HUES64 (cell line): ENCODE results near the gene CDC42BPG.

ENCODE experiments used
- H3K27ac ChIP-seq: 2 replicates; pipeline ENCODE4 v1.7.0; 2013; ENCODE audit warnings: low read depth, low read length, inconsistent platforms
- H3K27me3 ChIP-seq: 2 replicates; pipeline ENCODE4 v1.6.1; 2013; ENCODE audit warnings: mild to moderate bottlenecking, low read length; ENCODE audit not compliant: insufficient read depth
- H3K36me3 ChIP-seq: 2 replicates; pipeline ENCODE4 v1.6.1; 2013; ENCODE audit warnings: mild to moderate bottlenecking, low read length; ENCODE audit not compliant: insufficient read depth
- H3K4me1 ChIP-seq: 2 replicates; pipeline ENCODE4 v1.6.1; 2013; ENCODE audit warnings: mild to moderate bottlenecking, low read length, moderate library complexity; ENCODE audit not compliant: insufficient read depth
- H3K4me3 ChIP-seq: 2 replicates; pipeline ENCODE4 v1.5.1; 2013; ENCODE audit warnings: mild to moderate bottlenecking, low read length, moderate library complexity
- H3K9ac ChIP-seq: 2 replicates; pipeline ENCODE4 v1.6.1; 2013; ENCODE audit warnings: mild to moderate bottlenecking, low read depth, low read length
- H3K9me3 ChIP-seq: 2 replicates; pipeline ENCODE4 v1.6.1; 2013; ENCODE audit warnings: low read depth, low read length; ENCODE audit not compliant: insufficient read depth
- WGBS: fragments of 150-250, 120-280 bp; methylation state at CpG from one replicate; pipeline ENCODE4 v1.1.7; 2013; ENCODE audit warnings: missing lambda C conversion rate; 5-methylcytosine and 5-hydroxymethylcytosine counted together

The CDC42BPG gene

DNA sequence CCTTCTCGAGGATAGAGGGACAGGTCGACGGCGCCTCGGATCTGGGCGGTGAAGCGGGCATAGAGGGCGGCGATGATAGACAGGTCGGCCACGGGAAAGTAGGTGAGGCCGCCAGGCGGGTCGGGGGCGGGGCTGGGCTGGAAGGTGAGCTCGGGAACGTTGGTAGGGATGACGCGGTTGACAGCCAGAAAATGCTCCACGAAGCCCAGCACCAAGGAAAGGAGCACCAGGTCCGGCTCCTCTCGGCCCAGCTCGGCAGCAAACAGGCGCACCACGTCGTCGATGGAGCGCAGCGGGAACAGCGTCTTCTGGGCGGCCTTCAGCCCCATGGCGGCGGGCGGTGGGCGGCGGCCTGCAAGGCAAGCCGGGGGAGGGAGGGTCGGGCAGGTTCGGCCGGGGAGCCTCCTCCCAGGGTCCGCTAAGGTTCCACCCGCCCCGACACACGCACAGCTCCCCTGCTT, 34.6 kb downstream of the CDC42BPG start:
- peak overlapping the region; percentile 94 for H3K4me3 ChIP-seq
- no peaks in the 10 kb centered on the region for H3K27me3 ChIP-seq
- peak overlapping the region; percentile 61 for H3K9ac ChIP-seq
- H3K4me1 ChIP-seq: peaks cover 5% of the 10 kb centered on the region
- H3K27ac ChIP-seq: peak overlapping the region; percentile 60; the same call in 1 of the 2 replicates
- 2% methylated on average over 44 of the region's 44 CpGs for WGBS
- no peaks in the 10 kb centered on the region for H3K9me3 ChIP-seq
- peaks cover 28% of the 10 kb centered on the region for H3K36me3 ChIP-seq

DNA sequence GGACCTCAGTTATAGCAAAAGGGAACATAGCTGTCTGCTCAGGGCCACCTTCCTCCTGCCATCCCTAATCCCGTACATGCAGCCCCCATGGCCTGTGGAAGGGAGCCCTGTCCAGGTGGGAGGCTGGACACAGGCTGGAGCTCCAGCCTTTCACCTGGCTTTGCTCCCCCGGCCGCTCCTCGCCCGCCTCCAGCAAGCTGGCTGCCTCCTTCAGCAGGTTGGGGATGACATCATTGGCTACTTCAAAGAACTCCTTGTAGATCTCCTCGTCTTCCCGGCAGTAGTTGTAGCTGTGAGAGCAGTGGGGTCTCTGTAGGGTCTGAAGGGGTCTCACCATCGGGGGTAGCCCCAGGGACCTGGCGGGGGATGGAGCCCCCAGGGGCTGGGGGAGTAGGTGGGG, 39.0 kb downstream of the CDC42BPG start:
- peaks cover 10% of the 10 kb centered on the region for H3K4me1 ChIP-seq
- H3K27me3 ChIP-seq: no peaks in the 10 kb centered on the region
- WGBS: 94% methylated on average over 9 of the region's 9 CpGs
- no peak overlapping the region for H3K9ac ChIP-seq
- no peak overlapping the region for H3K4me3 ChIP-seq
- H3K36me3 ChIP-seq: peaks cover 32% of the 10 kb centered on the region
- H3K9me3 ChIP-seq: no peaks in the 10 kb centered on the region
- H3K27ac ChIP-seq: no peak overlapping the region

DNA sequence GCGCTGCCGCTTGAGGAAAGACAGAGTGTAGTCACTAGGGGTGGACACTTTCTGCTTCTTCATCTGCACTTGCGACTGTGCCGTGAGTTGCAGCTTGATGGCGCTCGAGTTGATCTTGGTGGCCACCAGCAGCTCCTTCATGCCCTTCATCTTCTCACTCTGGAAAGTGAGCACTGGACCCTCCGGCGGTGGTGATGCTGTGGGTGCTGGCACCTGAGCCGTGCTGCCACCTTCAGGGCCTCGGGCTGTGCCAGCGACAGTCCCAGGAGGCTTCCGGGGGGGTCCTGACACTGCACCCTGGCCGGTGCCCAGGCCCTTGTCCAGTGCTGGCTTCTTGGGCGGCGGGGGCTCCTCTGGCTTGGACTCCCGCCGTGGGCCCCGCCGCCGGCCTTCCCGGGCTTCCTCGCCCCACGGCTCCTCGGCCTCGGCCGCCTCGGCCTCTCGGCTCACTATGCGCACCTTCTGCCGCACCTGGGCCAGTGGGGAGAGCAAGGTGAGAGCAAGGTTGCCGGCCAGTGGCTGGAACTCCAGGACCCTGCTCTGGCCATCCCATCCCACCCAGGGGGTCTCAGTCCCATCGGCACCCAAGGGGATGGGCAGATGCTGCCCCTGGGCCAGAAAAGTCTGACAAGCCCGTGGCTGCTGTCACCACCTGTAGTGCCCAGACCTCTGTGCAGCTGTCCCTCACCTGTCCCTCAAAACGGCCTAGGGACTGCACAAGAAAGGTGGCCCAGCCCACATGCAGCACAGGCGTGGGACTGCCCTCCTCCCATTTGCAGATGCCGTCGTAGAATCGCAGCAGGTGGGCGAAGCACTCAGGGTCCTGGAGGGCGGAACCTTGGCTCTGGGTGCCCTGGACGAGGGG, 39.9 kb downstream of the CDC42BPG start:
- 93% methylated on average over 41 of the region's 41 CpGs for WGBS
- Histone ChIP-seq H3K36me3 (peaks cover 32% of the 10 kb centered on the region), H3K27me3 (no peaks in the 10 kb centered on the region), H3K9ac (0 out of 2 replicates have a peak overlapping the region, but pooled peaks have one; percentile 3), H3K4me1 (peaks cover 9% of the 10 kb centered on the region), H3K27ac (peak overlapping the region; percentile 82; the same call in 1 of the 2 replicates), H3K9me3 (no peaks in the 10 kb centered on the region), H3K4me3 (peak overlapping the region; percentile 64)

DNA sequence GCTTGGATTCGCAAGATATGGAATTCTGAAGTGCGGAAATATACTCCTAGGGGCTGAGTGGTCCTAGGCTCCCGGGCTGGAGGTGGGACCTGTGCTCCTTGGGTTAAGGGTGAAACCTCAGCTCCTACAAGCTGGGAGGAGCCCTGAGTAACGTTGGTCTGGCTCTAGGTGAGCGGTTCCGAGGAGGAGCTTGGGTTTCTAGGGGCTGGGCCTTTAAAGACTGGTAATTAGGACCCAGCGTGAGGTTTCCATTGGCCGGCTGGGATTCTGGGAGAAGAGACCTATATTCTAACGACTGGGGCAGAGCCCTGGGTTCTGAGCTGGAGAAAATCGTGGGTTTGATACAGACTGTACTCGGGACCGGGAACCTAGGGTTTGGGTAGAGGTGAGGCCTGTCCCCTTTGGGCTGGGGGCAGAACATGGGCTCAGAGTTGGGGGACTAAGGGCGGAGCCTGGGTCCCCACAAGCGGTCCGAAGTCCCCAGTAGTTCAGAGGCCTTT, 40.6 kb downstream of the CDC42BPG start:
- Histone ChIP-seq H3K4me1 (peaks cover 5% of the 10 kb centered on the region; the same call in 1 of the 2 replicates), H3K4me3 (peak overlapping the region; percentile 64), H3K9ac (0 out of 2 replicates have a peak overlapping the region, but pooled peaks have one; percentile 3), H3K9me3 (no peaks in the 10 kb centered on the region), H3K36me3 (peaks cover 32% of the 10 kb centered on the region), H3K27me3 (no peaks in the 10 kb centered on the region), H3K27ac (peak overlapping the region; percentile 82; the same call in 1 of the 2 replicates)
- WGBS: 42% methylated on average over 15 of the region's 15 CpGs

DNA sequence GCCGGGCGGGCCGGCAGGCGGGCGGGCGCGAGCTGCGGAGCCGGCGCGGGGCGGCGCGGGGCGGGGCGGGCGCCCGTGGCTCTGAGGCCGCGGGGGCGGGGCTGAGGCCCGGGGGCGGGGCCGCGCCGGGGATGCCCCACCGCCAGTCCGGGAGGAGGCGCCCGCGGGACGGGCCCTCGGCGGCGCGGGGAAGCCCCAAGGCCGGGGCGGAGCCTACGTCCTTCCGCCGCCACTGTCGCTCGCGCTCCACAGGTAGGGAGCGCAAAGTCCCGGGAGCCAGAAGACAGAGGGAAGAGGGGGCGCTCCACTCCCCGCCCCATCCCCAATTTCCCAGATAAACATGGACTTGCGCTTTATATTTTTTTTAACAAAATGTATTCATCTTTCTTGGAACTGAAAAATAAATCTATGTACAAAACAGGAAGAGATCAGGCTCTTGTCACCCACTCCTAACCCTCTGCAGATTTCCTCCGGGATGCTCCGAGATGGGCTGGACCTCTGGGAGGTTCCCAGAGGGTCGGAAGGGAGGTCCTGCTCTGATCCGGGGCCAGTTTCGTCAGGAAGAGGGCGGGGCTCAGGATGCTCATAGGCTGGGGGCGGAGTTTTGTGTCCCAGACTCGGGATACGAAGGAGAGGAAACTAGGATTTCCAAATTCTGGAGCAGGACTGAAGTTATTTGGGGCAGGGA, 41.2 kb downstream of the CDC42BPG start, which contains the start of gene MAP4K2:
TSS of gene MAP4K2 (minus strand) at position 57 of the 688 bp plus-strand sequence. CDS start 65 bp downstream, outside the sequence.
- Histone ChIP-seq H3K36me3 (peaks cover 32% of the 10 kb centered on the region), H3K9ac (peak within 1 kb of the TSS; percentile 40), H3K4me3 (peak within 1 kb of the TSS; percentile 64), H3K27ac (peak within 1 kb of the TSS; percentile 82; the same call in 1 of the 2 replicates), H3K9me3 (no peaks in the 10 kb centered on the region), H3K4me1 (peaks cover 5% of the 10 kb centered on the region; the same call in 1 of the 2 replicates), H3K27me3 (no peaks in the 10 kb centered on the region)
- under 1% methylated on average over 57 of the region's 58 CpGs for WGBS

DNA sequence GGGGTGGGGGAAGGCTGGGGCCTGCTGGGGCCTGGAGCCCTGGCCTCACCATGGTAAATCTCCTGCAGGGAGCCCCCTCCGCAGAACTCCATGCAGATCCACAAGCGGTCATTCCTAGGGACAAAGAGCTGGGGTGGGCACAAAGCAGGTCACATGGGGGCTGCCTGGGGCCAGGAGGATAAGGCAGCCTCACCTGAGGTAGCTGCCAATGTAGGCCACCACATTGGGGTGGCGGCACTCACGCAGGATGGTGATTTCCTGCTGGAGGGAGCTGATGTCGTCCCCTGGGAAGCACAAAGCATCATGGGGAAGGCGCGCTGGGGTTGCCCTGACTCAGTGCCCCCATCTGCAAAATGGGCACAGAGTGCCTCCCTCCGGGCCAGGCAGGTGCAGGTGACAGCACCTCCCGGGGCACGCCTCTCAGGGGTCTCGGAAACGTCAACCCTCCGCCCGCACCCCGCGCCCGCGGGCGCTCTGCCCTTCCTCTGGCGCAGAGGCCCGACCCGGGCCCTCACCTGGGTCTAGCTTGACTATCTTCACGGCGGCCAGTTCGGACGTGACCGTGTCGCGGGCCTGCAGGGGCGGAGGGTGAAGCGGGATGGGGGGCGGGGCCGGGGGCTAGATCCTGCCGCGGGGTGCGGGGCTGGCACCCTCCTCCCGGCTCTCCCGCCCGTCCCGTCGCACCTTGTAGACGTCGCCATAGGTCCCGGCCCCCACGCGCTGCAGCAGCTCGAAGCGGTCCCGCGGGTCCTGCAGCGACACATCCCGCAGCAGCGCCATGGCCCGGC, 41.9 kb downstream of the CDC42BPG start:
- Histone ChIP-seq H3K9me3 (no peaks in the 10 kb centered on the region), H3K27ac (no peak overlapping the region), H3K36me3 (peaks cover 27% of the 10 kb centered on the region), H3K4me3 (peak overlapping the region; percentile 64), H3K9ac (no peak overlapping the region), H3K4me1 (peaks cover 5% of the 10 kb centered on the region; the same call in 1 of the 2 replicates), H3K27me3 (no peaks in the 10 kb centered on the region)
- whole genome bisulfite sequencing: 8% methylated on average over 54 of the region's 54 CpGs

DNA sequence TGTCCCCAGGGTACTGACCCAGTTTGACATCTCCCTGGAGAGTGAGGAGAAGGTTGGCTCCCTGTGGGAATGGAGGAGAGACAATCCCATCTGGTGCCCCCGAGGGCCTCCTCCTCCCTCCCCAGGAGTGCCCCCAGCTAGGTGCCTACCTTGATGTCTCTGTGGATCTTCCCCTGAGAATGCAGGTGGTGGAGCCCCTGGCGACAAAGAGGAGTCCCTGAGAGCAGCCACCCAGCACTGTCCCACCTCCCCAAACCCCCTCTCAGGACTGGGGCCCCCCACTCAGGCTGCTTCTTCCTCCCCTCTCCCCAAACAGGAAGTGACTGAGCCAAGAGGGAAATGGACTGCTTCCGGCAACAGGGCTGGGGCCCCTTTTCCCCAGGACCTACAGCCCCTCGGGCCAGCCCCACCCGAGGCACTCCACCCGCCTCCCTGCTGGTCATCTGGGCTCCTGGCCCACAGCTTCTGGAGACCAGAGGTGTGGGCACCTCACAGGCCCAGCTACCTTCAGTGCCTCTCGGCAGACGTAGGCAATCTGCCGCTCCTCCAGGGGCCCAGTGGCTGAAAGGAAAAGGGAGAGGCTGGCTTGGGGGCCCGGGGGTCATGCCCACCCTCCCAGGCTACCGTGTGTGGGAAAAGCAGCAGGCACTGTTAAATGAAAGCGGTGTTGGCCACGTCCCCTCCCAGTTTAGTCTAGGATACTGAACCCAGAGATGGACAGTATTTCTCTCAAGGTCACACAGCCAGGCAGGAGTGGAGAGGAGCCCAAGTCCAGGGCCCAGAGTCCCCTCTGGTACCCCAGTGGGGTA, 42.7 kb downstream of the CDC42BPG start:
- Histone ChIP-seq H3K9ac (no peak overlapping the region), H3K4me1 (peaks cover 5% of the 10 kb centered on the region; the same call in 1 of the 2 replicates), H3K36me3 (peaks cover 22% of the 10 kb centered on the region), H3K9me3 (no peaks in the 10 kb centered on the region), H3K27me3 (no peaks in the 10 kb centered on the region), H3K4me3 (no peak overlapping the region), H3K27ac (no peak overlapping the region)
- 87% methylated on average over 13 of the region's 13 CpGs for WGBS

DNA sequence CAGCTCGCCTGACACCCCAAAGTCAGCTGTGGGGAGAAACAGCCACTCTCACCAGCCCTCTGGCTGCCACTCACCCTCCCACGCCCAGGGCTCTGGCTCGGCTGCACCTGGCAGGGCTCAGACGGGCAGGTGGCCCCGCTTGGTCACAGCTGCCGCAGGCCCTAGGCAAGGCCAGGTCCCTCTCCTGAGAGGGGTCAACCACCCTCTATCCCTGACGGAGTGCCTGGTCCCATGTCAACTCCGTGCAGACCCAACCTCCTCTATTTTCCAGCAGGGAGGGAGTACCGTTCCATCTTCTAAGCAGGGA, 43.3 kb downstream of the CDC42BPG start:
- H3K4me1 ChIP-seq: peaks cover 5% of the 10 kb centered on the region; the same call in 1 of the 2 replicates
- H3K9ac ChIP-seq: no peak overlapping the region

DNA sequence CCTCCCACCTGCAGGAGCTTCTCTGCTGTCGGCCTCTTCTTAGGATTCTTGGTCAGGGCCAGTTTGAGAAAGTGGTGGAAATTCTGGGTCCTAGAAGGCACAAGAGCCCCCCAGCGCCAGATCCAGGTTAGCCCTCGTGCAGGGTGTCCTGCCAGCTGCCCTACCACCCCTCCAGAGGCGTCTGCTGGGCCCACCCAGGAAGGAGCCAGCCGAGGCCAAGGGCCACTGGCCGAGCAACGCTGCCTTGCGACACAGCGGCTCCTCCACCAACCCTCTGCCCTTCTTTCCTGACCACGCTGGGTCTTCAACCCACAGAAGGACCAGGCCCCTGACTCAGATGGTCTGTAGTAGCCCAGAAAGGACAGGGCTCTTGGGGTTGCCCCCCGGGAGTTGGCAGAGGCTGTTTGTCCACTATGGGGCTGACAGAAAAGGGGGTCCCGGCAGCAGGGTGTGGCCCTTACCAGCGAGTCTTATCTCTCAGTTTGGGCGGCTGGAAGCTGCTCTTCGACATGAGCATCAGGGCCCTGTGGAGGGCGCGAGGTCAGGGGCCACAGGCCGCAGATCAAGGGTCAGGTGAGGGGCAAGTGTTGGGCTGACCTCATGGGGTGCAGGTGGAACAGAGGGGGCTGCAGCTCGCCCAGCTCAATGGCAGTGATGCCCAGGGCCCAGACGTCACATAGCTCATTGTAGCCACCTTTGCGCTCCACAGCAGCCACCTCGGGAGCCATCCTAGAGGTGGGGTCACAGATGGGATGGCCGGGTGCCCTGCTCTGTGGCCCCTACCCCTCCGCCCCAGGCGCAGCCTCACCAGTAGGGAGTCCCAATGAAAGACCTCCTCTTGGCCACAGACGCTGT, 43.9 kb downstream of the CDC42BPG start:
- Histone ChIP-seq H3K9ac (no peak overlapping the region), H3K4me1 (peaks cover 5% of the 10 kb centered on the region; the same call in 1 of the 2 replicates), H3K27ac (no peak overlapping the region), H3K4me3 (no peak overlapping the region), H3K27me3 (no peaks in the 10 kb centered on the region), H3K9me3 (no peaks in the 10 kb centered on the region), H3K36me3 (peaks cover 13% of the 10 kb centered on the region; the same call in 1 of the 2 replicates)
- WGBS: 93% methylated on average over 26 of the region's 26 CpGs

More for the DNA sequence above, 43.3 kb downstream of the CDC42BPG start:
- Histone ChIP-seq H3K4me3 (no peak overlapping the region), H3K27ac (no peak overlapping the region), H3K27me3 (no peaks in the 10 kb centered on the region), H3K9me3 (no peaks in the 10 kb centered on the region), H3K36me3 (peaks cover 16% of the 10 kb centered on the region; the same call in 1 of the 2 replicates)
- 94% methylated on average over 9 of the region's 9 CpGs for WGBS
